Ureter (tissue), 1 donor: ENCODE data around the gene CAMK2A. TPM values are rescaled to one million over a fixed set of nuclear protein-coding genes. Genes with fewer than 3 reads are reported as not detected.

Source experiments
- DNase-seq: peaks from one replicate; pipeline ENCODE4 v3.0.0-alpha.2; 2020; ENCODE audit warnings: low spot score
- total RNA-seq: library from RNA; stranded (reverse); gene quantifications from one replicate; pipeline ENCODE4 v1.2.4, GENCODE V29; 2023
- donor health status: DM: yes; HTN: yes; CAD: no.

CAMK2A gene
- total RNA-seq, 1 donor from 2014 or later = 1.4 TPM

DNA sequence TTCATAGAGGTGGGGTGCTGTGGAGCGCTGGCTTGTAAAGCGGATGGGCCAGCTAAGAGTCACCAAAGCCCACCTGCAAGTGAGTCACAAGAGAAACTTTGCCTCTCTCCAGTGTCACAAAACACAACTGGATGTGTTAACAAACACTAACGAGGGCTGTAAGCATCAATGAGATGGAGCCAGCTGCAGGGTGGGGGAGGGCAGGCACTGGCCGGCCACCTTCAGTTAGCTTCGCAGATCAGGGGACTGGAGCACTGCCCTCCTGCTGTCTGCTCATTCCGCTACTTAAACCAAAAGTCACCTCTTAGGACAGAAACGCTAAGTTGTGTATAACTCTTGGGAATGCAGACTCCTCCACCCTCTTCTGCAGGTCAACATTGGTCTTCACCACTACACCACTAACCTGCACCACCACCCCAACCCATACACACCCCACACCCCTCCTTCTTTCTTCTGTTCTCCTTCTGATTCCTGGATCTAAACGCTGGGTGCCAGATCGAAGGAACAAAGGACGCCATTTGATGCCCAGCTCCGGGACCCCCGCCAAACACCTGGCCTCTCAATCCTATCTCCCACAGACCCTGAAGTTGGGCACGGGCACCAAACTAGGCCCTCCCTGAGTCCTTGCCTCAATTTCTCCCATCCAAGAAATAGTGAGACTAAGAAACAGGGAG is 11.1 kb upstream of the CAMK2A start:
- DNase-seq = no peak

DNA sequence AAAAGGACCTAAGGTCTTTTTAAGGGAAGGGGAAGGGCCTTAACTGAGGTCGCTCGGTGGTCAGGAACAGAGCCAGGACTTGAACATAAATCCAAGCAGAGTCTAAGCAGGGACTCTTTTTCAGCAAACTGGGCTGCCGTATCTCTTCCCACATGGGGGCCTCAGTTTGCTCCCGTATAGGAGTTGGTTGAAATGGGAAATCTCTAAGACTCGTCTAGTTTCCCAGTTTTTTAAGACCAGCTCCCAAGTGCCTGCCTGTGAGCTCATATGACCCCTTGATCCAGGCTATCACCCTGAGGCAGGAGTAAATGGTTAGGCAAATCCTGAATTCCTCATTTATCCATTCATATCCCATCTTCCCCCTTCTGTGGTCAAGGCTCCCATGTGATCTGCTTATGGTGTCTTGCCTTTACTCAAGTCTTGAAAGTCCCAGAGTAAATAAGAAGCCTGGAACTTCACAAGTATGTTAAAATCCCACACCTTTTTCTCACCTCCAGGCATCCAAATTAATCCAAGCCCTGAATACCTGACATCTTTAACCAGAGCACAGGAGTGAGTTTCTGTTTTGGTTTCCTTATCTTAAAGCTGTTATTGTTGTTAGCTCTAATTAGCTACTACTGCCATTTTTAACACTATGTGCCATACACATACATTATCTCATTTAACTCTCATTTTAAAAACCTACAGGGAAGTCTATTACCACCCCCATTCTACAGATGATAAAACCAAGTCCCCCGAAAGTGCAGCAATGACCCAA is 10.2 kb upstream of the CAMK2A start:
- DNase-seq = no peak

DNA sequence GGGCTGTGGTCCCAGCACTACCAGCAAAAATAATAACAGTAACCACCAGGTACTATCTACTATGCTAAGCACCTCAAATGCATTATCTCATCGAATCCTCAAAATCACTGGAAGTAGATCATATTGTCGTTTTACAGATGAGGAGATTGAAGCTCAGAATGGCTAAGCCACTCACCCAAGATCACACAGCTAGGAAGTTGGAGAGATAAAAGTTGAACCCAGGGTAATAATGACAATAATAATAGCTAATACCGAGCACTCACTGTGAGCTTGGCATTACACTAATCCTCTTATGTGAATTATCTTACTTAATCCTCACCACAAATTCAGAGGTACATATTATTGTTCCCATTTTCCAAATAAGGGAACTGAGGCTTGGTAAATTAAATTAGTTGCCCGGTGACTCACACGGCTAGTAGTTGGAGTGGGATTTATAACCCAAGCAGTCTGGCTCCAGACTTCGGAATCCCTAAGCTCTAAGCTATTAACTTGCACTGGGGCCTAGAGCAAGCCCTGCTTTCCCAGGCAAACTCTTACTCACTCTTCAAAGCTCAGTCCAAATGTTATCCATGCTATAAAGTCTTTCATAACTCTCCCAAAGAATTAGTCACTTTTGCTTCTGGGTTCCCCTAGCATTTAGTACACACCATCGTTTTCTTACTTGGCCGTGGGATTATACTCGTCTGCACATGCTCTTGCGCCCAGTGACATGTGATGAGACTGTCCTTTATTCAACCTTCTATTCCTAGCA is 9.3 kb upstream of the CAMK2A start:
- no peak for DNase-seq

DNA sequence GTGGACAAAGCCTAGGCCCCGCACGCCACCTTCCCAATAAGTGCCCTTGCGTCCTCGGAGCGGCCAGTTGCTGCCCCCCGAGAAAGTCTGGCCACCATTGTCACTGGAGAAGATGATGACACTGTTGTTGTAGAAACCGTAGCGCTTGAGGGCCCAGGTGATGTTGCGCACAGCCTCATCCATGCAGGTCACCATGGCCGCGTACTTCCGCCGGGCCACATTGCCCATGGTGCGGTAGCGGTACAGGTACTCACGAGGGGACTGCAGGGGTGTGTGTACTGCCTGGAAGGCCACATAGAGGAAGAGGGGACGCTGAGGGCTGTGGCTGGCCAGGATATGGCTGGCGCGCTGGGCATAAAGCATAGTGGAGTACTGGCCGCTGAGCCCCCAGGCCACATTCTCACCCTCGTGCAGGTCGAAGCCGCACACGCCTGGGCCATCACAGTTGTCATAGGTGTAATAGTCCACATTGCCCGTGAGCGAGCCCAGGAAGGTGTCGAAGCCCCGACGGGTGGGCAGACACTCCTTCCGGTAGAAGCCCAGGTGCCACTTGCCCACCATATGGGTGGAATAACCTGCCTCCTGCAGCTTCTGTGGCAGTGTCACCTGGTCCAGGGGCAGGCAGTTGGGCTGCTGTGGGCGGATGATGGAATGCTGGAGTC is 8.5 kb upstream of the CAMK2A start:
- DNase-seq = no peak

DNA sequence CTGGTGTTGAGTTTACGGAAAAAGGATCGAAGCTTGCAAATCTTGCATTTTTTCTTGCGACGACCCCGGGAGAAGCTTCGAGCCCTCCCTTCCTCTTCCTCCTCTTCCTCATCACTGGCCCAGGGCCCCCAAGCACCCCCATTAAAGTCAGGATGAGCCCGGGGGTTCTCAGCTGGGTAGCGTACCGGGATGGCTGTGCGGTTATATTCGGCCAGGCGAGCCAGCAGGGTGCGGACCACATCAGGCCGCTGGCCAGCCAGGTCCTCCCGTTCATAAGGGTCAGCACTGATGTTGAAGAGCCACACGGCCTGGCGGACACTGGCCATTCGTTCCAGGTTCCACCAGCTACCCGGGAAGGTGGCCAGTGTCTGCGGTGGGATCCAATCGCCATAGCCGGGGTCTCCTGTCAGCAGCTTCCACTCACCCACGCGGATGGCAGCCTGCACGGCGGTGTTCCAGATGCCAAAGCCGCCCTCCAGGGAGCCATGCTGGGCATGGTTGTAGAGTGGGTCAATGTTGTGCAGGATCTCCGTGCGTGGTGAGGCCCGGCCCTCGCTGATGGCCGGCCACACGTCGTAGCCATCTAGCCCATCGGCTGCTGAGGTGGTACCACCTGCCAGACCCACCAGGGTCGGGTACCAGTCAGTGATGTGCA is 7.8 kb upstream of the CAMK2A start:
- DNase-seq = no peak

DNA sequence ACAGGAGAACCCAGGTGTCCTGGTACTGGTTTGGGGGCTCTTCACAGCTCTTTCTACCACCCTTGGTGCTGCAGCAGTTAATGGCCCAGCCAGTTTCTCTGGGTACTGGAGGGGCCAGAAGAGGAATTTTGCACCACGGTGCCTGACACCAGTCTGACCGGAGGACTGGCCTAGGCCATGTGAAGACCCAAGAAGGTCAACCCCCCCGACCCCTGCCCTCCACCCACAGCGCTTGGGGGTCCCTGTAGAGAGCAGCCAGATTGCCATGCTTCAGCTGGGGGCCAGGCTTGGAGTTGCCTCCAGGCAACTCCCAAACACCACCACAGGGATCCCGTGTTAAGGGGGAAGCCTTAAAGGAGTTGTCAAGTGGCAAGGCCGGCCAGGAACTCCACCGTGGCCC is 6.9 kb upstream of the CAMK2A start:
- no peak for DNase-seq

DNA sequence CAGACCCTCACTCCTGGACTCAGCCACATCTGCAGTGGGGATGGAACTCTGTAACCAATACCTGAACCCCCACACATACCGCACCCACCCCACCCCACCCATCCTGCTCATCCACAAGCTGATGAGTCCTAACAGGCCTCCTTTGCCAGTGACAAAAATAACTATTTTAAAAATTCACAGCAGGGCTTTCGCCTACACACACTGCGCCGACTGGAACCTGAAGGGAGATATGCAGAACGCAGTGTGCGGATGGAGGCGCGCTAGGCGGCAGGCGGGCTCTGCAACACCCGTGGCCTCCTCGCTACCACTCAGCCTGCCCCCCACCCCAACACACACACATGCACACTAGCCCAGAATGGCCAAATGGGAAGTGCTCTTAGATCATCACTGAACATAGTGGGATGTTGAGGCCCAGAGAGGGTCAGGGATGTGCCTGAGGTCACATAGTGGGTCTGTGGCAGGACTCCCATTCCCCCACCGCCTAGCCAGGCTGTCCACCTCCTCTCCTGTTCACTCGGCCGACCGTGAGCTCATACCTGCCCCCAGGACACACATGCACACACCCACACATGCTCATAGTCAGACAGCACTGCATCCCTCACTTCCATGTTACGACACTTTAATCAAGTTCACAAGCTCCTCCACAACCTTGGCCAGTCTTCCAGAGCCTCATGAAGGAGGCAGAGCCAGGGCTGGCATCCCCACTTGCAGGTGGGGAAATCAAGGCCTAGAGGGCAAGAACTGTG is 6.3 kb upstream of the CAMK2A start:
- DNase-seq = no peak

DNA sequence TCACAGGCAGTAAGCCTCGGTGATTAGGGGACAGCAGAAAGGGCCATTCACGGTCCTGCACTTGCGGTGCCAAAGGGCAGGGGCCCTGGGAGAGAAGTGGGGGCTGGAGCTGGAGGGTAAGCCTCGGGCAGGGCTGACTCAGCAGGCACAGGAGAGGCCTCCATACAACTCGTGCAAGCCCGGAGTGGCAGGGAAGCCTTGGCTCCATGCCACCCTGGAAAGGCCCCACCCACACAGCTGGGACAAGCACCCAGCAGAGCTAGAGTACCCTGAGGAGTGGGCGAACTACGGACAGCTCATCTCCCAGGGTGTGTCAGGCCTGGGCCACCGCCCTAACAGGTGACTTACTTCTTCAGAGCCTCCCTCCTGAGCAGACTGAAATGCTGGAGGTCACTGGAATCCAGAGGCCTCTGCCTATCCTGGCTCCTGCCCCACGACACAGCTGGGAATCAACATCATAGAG is 5.6 kb upstream of the CAMK2A start:
- no peak for DNase-seq

DNA sequence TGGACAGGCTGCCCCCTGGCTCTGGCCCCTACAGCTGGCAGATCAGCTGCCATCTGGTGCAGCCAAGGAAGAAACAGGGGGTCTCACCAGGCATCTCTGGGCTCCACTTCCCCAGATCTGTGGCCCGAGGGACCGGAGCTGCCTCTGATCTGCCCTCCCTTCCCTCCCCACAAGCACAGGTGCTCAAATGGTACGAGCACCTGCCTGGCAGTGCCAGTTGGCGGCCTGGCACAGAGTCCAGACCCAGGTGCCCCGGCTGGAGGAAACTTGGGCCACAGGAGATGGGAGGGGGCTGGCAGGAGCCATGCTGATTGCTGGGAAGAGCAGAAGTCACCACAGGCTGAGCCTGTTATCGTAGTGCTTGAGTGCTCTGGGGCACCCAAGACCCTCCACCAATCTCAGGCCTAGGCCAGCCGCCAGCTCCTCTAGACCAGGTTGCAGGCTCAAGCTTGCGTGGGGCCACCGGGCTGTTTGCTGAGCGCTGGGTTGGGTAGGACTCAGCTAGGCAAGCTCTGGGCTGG is 5.0 kb upstream of the CAMK2A start:
- DNase-seq = no peak

DNA sequence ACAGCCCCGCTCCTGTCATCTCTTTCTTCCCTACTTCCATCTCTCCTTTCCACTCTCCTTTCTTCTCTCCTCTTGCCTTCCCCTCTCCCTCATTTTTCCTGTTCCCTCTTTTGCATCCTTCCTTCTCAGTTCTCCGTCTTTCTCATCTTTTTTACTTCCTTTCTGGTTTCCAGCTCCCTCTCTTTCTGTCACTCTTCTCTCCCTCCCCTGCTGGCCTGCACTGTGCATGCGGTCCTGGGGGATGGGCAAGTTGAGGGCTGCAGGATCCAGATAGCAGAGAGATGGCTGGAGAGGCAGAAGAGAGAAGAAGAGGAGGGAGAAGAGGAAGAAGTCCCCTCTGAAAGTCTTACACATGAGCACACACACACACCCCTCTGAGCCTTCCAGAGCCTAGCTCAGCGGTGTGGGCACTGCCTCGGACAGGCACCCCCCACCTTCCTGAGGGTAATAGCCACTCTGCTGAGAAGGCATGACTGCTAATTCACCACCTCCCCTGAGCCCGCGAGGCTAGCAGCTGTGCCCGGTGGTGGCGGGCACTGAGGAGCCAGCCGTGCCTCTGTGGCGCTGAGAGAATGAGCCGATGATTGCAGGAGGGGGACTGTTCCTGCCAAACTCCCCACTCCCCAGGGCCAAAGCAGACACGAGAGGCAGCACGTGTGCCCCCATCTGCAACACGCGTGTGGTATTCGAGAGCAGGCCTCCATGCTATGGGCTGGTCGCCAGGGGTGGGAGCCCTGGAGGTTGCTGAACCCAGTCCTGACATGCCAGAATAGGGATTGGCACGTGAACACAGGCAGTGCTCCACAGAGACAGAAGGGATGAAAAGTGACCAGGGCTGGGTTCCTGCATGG is 3.7 kb upstream of the CAMK2A start:
- no peak for DNase-seq

DNA sequence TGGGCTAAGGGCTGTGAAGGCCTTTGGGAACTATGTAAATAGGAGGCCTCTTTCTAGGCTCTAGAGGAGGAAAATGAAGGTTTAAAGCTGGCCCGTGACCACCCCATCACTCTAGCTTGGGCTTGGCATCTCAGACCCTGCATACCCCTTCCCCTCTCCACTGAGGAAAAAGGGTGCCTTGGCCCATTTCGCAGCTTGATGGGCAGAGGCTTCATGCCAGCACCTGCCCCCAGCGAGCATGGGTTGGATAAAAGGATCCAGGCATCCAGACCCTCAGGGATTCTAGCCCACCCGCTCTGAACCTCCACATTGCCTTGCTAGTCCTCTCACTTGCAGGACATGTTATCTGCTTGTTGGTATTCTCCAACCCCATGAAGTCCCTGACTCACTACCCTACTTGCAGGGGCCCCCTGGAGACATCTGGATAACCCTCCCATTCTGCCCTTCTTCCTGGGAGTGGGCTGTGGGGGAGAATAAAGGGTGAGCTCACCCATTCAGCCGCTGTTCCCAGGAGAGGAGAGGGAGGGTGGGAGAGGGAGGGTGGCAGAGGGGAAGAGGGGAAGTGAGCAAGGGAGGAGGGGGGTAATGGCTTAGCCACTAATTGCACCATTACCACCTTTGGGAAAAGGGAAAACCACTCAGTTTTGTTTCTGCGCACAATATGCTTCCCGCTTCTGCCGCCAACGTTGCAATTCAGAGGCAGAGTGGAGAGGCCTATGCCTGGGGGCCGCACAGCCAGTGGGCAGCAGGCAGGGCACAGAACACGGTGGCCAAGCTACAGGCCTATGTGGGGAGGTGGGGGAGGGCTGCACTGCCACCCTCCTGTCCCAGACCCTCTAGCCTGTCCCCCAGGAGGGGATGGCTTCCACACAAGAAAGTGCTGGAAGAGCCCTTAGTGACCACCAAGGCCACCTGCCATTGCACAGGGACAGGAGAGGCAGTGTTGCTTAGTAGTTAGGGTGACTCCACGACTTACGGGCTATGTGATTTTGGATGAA is 2.1 kb upstream of the CAMK2A start:
- DNase-seq = no peak

DNA sequence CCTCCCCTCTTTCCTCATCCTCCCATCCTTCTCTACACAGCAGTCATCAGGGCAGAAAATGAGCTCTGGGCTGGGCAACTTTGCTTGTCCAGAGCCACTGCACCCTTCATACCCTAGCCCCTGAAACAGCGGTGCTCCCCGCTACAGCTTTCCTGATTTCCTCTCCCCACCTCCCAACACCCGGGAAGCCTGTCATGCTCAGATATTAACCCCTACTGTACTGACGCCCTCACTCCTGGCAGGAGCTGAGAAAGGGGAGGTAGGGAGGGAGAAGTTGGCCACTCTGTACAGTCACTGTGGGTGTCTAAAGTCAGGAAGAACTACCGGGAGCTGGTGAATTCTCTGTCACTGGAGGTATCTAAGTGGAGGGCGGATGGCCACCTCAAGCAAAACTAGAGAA is 782 bp downstream of the CAMK2A start:
- no peak for DNase-seq

DNA sequence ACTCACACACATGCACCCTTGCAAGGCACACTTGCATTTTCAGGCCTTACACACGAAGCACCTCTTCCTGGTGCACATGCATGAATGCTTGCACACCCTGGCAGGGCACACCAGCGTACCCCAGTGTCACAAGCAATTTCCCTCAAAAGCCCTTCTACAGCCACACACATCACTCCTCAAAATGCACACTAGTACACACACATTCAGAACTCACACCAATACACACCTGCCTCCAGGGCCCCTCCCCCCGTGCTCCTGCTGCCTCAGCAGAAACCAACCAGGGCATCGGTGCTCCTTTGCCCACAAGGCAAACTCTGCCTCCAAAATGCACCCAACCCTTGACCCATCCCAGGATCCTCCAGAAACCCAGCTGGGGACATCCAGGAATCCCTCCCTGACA is 1.2 kb downstream of the CAMK2A start:
- DNase-seq = no peak

DNA sequence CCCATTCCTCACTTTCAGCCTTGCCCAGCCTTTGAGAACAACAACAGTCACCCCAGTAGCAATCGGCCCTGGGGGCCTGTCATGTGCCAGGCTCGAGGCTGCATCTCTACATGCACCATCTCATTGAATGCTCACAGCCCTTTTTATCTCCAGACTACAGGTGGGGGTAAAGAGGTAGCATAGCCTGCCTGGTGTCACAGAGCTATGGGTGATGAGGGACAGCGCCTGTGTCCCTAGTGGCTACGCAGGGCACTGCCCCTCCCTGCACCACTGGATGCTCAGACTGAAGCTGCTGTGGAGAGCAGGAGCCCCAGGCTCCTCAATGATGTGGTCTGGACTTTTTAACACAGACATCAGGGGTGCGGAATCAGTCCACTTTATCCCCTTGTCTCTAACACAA is 2.8 kb downstream of the CAMK2A start:
- no peak for DNase-seq

DNA sequence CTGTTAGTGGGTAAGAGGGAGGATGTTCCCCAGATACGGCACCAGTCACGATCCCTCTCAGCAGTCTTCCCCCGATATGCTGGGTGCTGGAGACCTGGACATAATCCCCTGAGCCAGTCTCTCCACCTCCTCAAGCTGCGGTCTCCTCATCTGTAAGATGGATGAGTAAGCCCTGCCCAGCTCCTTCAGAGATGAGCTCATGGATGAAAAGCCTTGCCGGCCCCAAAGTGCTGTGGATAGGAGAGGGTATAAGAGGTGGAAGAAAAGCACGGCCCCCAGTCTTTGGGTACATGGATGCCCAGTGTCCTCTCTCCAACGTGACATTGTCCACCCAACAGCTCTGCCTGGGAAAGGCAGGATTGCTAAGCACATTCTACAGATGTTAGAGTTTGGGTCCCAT is 4.5 kb downstream of the CAMK2A start:
- no peak for DNase-seq

DNA sequence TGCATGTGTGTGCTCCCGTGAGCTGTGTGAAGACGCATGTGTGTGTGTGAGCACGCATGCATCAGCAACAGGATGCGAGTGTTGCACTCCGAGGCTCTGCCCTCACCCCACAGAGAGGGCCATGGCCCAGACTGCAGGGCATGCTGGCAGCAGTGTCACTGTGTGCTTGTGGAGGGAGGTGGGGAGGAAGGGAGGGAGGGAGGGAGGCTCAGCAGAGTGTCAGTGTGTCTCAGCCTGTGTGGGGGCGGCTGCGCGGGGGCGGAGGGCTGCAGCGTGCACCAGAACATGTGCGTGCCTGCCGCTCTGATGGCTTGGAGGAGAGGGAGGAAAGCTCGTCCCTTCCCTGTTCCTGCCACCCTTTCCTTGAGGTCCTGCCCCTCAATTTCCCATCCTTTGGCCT is 5.3 kb downstream of the CAMK2A start:
- no peak for DNase-seq

DNA sequence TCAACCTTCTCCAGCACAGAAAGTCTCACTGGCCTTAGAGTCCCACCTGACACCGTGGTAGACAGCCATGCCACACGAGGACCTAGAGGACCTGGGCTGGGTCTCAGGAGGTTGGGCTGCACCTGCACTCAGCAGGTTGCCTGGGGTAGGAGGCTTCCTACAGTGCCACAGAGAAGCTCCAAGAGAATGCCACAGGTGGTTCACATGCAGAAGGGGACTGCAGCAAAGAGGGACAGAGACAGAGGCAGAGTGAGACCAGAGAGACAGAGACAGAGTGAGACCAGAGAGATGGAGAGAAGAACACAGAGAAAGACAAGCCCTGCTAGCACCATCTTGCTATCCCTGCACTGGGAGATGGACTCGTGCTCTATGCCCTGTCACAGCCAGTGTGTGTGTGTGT is 5.7 kb downstream of the CAMK2A start:
- DNase-seq = no peak

DNA sequence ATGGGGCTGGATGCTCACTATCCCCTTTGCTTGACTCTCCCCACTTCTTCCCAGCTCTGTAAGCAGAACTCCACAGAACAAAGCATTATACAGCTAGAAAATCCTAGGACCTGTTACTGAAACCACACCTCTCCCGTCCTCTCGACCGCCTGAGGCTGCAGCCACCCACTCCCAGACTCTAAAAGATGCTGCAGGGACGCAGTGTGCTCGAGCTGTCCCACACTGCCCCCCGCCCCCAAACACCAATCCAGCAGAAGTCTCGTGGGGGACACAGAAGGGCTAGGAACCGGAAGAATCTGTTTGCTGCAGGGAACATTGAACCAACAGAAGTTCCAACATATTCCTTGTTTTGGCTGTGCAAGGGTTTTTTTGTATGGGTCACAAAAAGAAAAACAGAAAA is 7.6 kb downstream of the CAMK2A start:
- DNase-seq = no peak
